HEK293 (cell line): Measurements from ENCODE around the gene EDEM2.

Experiments used
- ZNF274 ChIP-seq, 2 experiments: fragments of 200-500 bp in 1 of 2; fragments of 450-650 bp in 1 of 2; sonication (Bioruptor generic) in 1 of 2; formaldehyde crosslinking in 1 of 2; IDR thresholded peaks; 2 replicates each; pipeline versions ENCODE4 v1.5.1 to v1.6.1; 2014 to 2016; ENCODE audit warnings: borderline replicate concordance in 1 of 2, inconsistent platforms in 1 of 2, low read length in 1 of 2, missing biosample characterization in 1 of 2, missing genetic modification characterization in 1 of 2
- TF ChIP-seq, protein P1 (sequence below): fragments of 450-650 bp; formaldehyde crosslinking; IDR thresholded peaks from 2 replicates; pipeline ENCODE4 v1.5.1; 2016; ENCODE audit warnings: missing biosample characterization, missing genetic modification characterization

DNA sequence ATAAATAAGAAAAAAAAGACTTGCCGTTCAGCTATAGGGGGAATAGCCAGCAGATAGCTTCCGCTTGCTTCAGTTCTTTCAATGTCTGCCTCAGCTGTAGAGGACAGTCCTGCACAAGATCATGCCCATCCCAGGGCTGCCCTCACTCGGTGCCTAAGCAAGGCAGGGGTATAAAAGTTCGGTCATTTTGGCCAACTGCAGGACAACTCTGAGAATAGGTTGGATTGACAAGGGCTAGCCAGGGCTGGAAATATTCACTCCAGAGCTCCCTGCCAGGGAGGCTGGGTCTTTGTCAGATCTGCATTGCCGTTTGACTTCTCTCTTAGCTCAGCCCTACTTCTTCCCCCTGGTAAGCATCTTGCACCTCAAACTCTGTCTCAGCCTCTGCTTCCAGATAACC is 33.1 kb upstream of the EDEM2 start:
- TF ChIP-seq ZNF274 (IDR thresholded peaks at IDR 0.05; ENCODE audit: low read length) (no peak), ZNF274 (tag by site-specific recombination; IDR thresholded peaks at IDR 0.05; ENCODE audit: borderline replicate concordance) (no peak)
- TF ChIP-seq, protein P1, sequence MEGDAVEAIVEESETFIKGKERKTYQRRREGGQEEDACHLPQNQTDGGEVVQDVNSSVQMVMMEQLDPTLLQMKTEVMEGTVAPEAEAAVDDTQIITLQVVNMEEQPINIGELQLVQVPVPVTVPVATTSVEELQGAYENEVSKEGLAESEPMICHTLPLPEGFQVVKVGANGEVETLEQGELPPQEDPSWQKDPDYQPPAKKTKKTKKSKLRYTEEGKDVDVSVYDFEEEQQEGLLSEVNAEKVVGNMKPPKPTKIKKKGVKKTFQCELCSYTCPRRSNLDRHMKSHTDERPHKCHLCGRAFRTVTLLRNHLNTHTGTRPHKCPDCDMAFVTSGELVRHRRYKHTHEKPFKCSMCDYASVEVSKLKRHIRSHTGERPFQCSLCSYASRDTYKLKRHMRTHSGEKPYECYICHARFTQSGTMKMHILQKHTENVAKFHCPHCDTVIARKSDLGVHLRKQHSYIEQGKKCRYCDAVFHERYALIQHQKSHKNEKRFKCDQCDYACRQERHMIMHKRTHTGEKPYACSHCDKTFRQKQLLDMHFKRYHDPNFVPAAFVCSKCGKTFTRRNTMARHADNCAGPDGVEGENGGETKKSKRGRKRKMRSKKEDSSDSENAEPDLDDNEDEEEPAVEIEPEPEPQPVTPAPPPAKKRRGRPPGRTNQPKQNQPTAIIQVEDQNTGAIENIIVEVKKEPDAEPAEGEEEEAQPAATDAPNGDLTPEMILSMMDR (tag by site-specific recombination) = no peak
